K562 (cell line): Measurements from ENCODE around the gene RNPEPL1. TPM values are rescaled to one million over a fixed set of nuclear protein-coding genes. Genes with fewer than 3 reads are reported as not detected.
A peak's percentile ranks its signal among the peaks of the same experiment; 100 is the strongest.

ENCODE experiments used
- ADNP ChIP-seq: fragments of 200-800 bp; sonication (Bioruptor generic); IDR thresholded peaks from 2 replicates; pipeline ENCODE4 v1.6.1; 2016; ENCODE audit warnings: missing genetic modification characterization, missing compliant biosample characterization
- CBX8 ChIP-seq: fragments of 200-600 bp; sonication (generic); IDR thresholded peaks from 2 replicates; pipeline ENCODE4 v1.6.1; 2012; ENCODE audit warnings: borderline replicate concordance, mixed run types, low read depth, mild to moderate bottlenecking, moderate library complexity, mixed read lengths, low read length, control low read depth, inconsistent platforms; ENCODE audit not compliant: poor library complexity, severe bottlenecking; ENCODE audit errors: extremely low read depth
- CREB1 ChIP-seq, 2 experiments: sonication (generic) in 1 of 2; formaldehyde crosslinking in 1 of 2; IDR thresholded peaks; 2 replicates each; pipeline versions ENCODE4 v1.6.1 to v1.8.0; 2012 to 2022; ENCODE audit warnings: inconsistent platforms in 1 of 2, mild to moderate bottlenecking in 1 of 2, missing genetic modification reagents in 1 of 2, moderate library complexity in 1 of 2
- EZH2 ChIP-seq: IDR thresholded peaks from 2 replicates; pipeline ENCODE4 v1.6.1; 2012; ENCODE audit warnings: low read depth, mild to moderate bottlenecking, inconsistent platforms, low read length, borderline replicate concordance
- KAT2B ChIP-seq: IDR thresholded peaks from one replicate; pipeline ENCODE4 v1.6.1; 2012; ENCODE audit warnings: low read depth, mild to moderate bottlenecking, control low read depth, inconsistent platforms, low read length, moderate library complexity
- NR2F6 ChIP-seq: fragments of 450-650 bp; formaldehyde crosslinking; IDR thresholded peaks from 2 replicates; pipeline ENCODE4 v1.4.0; 2020; ENCODE audit warnings: mild to moderate bottlenecking
- TAF7 ChIP-seq: fragments of 450-650 bp; IDR thresholded peaks from 2 replicates; pipeline ENCODE4 v1.6.1; 2016; ENCODE audit warnings: missing genetic modification characterization, missing compliant biosample characterization
- TCF7L2 ChIP-seq: fragments of 150-350 bp; IDR thresholded peaks from 2 replicates; pipeline ENCODE4 v1.6.1; 2016; ENCODE audit warnings: low read depth, mild to moderate bottlenecking, low read length, moderate library complexity
- TOE1 ChIP-seq, 2 experiments: fragments of 450-650 bp in 1 of 2; sonication (generic) in 1 of 2; formaldehyde crosslinking in 1 of 2; IDR thresholded peaks; 2 replicates each; pipeline versions ENCODE4 v1.7.1 to v1.8.0; 2016 to 2022; ENCODE audit warnings: borderline replicate concordance in 2 of 2, mild to moderate bottlenecking in 2 of 2, antibody characterized with exemption in 1 of 2, inconsistent platforms in 1 of 2, low read depth in 1 of 2, missing genetic modification reagents in 1 of 2, moderate library complexity in 1 of 2
- ZKSCAN1 ChIP-seq: fragments of 150-350 bp; IDR thresholded peaks from 2 replicates; pipeline ENCODE4 v1.6.1; 2016; ENCODE audit warnings: low read depth, low read length
- ZNF224 ChIP-seq: sonication (generic); formaldehyde crosslinking; IDR thresholded peaks from 2 replicates; pipeline ENCODE4 v1.8.0; 2022; ENCODE audit warnings: mild to moderate bottlenecking, missing genetic modification reagents
- ZNF696 ChIP-seq: fragments of 250-450 bp; sonication (Bioruptor Pico); conservative IDR thresholded peaks from 2 replicates; pipeline ENCODE4 v1.4.0; 2020; ENCODE audit warnings: mild to moderate bottlenecking, moderate library complexity
- polyA plus RNA-seq, 8 experiments: library from polyadenylated mRNA; depleted of rRNA in 4 of 8; stranded (reverse) in 5 of 8; unstranded in 3 of 8; fragments of >200 nt; fragmentation: Nextera tagmentation in 2 of 8; fragmentation: Illumina TruSeq in 1 of 8; extraction: Ambion mirVana in 2 of 8; extraction: Trizol in 1 of 8; gene quantifications; 2 replicates each; pipeline versions ENCODE4 v1.2.1 to v1.2.3, GENCODE V29; 2011 to 2014; ENCODE audit warnings: inconsistent platforms in 1 of 8, missing spikeins in 1 of 8
- total RNA-seq, 7 experiments: library from RNA; depleted of rRNA in 6 of 7; stranded (reverse); fragments of >200 nt in 6 of 7; fragmentation: Illumina TruSeq in 2 of 7; extraction: Trizol in 2 of 7; gene quantifications; 2 replicates each; pipeline versions ENCODE4 v1.2.1 to v1.2.3, GENCODE V29; 2011 to 2021; ENCODE audit warnings: low replicate concordance in 1 of 7
- TF ChIP-seq, protein P1 (sequence below): sonication (generic); formaldehyde crosslinking; IDR thresholded peaks from 2 replicates; pipeline ENCODE4 v1.8.1; 2023; ENCODE audit warnings: mild to moderate bottlenecking, missing genetic modification reagents
- TF ChIP-seq, protein P2 (sequence below): IDR thresholded peaks from 2 replicates; pipeline ENCODE4 v1.6.1; 2016; ENCODE audit warnings: missing genetic modification characterization, missing compliant biosample characterization
- TF ChIP-seq, protein P3 (sequence below): fragments of 250-450 bp; sonication (Bioruptor Pico); IDR thresholded peaks from 2 replicates; pipeline ENCODE4 v1.5.1; 2021; ENCODE audit warnings: mild to moderate bottlenecking
- TF ChIP-seq, protein P4 (sequence below): IDR thresholded peaks from 2 replicates; pipeline ENCODE4 v1.6.1; 2012; ENCODE audit warnings: low read depth, low read length, improper control_type of control experiment, borderline replicate concordance

Gene RNPEPL1
- total and polyA plus RNA-seq, 9 of the 15 experiments (the other 6 are each of a cell fraction or from before 2014, with no cell fraction given): 0.07 to 38.7 (median 5.6) TPM

DNA sequence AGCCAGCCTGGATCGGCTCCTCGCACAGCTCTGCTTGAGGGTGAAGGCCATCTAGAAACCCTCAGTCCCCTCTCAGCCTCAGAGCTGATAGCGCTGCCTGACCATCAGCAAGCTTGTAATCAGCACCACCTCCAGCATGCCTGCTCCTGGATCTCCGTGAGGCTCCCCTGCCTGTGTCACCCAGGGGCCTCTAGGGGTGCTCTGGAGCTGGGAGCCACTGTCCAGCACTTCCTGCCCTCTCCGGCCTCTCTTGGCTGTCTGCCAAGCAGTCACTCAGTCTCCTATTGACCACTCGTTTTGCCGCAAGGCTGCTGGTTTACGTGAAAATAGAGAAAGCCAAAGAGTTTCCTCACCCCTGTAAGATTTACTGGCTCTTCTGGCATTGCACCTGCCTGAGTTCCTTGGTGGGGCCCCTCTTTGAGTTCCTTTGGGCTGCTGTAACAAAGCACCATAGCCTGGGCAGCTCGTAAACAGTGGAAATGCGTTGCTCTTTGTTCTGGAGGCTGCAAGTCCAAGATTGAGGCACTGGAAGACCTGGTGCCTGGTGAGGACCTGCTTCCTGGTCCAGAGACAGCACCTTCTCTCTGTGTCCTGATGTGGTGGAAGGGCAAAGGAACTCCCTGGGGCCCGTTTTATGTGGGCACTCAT, 36.1 kb downstream of the RNPEPL1 start (continued):
- TF ChIP-seq, protein P1, sequence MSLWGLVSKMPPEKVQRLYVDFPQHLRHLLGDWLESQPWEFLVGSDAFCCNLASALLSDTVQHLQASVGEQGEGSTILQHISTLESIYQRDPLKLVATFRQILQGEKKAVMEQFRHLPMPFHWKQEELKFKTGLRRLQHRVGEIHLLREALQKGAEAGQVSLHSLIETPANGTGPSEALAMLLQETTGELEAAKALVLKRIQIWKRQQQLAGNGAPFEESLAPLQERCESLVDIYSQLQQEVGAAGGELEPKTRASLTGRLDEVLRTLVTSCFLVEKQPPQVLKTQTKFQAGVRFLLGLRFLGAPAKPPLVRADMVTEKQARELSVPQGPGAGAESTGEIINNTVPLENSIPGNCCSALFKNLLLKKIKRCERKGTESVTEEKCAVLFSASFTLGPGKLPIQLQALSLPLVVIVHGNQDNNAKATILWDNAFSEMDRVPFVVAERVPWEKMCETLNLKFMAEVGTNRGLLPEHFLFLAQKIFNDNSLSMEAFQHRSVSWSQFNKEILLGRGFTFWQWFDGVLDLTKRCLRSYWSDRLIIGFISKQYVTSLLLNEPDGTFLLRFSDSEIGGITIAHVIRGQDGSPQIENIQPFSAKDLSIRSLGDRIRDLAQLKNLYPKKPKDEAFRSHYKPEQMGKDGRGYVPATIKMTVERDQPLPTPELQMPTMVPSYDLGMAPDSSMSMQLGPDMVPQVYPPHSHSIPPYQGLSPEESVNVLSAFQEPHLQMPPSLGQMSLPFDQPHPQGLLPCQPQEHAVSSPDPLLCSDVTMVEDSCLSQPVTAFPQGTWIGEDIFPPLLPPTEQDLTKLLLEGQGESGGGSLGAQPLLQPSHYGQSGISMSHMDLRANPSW: no peak
- TF ChIP-seq EZH2 (no peak), CBX8 (no peak), TOE1 (IDR thresholded peaks at IDR 0.05; ENCODE audit: borderline replicate concordance) (0 out of 2 replicates have a peak, but pooled peaks have one; percentile 37), TOE1 (CRISPR knock-in tag; IDR thresholded peaks at IDR 0.05; ENCODE audit: borderline replicate concordance, low read depth) (no peak), NR2F6 (CRISPR knock-in tag) (no peak), ADNP (no peak), KAT2B (no peak), CREB1 (IDR thresholded peaks at IDR 0.05) (no peak), CREB1 (CRISPR knock-in tag; IDR thresholded peaks at IDR 0.05) (no peak), TCF7L2 (no peak), ZNF224 (CRISPR knock-in tag) (no peak), ZNF696 (no peak), TAF7 (tag) (no peak), ZKSCAN1 (no peak)
- TF ChIP-seq, protein P2, sequence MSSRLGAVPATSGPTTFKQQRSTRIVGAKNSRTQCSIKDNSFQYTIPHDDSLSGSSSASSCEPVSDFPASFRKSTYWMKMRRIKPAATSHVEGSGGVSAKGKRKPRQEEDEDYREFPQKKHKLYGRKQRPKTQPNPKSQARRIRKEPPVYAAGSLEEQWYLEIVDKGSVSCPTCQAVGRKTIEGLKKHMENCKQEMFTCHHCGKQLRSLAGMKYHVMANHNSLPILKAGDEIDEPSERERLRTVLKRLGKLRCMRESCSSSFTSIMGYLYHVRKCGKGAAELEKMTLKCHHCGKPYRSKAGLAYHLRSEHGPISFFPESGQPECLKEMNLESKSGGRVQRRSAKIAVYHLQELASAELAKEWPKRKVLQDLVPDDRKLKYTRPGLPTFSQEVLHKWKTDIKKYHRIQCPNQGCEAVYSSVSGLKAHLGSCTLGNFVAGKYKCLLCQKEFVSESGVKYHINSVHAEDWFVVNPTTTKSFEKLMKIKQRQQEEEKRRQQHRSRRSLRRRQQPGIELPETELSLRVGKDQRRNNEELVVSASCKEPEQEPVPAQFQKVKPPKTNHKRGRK: no peak
- TF ChIP-seq, protein P3, sequence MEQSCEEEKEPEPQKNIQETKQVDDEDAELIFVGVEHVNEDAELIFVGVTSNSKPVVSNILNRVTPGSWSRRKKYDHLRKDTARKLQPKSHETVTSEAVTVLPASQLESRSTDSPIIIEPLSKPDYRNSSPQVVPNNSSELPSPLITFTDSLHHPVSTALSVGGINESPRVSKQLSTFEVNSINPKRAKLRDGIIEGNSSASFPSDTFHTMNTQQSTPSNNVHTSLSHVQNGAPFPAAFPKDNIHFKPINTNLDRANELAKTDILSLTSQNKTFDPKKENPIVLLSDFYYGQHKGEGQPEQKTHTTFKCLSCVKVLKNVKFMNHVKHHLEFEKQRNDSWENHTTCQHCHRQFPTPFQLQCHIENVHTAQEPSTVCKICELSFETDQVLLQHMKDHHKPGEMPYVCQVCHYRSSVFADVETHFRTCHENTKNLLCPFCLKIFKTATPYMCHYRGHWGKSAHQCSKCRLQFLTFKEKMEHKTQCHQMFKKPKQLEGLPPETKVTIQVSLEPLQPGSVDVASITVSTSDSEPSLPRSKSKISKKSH: no peak
- TF ChIP-seq, protein P4, sequence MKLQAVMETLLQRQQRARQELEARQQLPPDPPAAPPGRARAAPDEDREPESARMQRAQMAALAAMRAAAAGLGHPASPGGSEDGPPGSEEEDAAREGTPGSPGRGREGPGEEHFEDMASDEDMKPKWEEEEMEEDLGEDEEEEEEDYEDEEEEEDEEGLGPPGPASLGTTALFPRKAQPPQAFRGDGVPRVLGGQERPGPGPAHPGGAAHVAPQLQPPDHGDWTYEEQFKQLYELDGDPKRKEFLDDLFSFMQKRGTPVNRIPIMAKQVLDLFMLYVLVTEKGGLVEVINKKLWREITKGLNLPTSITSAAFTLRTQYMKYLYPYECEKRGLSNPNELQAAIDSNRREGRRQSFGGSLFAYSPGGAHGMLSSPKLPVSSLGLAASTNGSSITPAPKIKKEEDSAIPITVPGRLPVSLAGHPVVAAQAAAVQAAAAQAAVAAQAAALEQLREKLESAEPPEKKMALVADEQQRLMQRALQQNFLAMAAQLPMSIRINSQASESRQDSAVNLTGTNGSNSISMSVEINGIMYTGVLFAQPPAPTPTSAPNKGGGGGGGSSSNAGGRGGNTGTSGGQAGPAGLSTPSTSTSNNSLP: no peak
